ENCODE results near the gene CNGA2. TPM values are rescaled to one million over a fixed set of nuclear protein-coding genes. Genes with fewer than 3 reads are reported as not detected.

Gene CNGA2
- total and polyA plus RNA-seq, 9 of the 15 experiments (the other 6 are each of a cell fraction or from before 2014, with no cell fraction given), result not detected

DNA sequence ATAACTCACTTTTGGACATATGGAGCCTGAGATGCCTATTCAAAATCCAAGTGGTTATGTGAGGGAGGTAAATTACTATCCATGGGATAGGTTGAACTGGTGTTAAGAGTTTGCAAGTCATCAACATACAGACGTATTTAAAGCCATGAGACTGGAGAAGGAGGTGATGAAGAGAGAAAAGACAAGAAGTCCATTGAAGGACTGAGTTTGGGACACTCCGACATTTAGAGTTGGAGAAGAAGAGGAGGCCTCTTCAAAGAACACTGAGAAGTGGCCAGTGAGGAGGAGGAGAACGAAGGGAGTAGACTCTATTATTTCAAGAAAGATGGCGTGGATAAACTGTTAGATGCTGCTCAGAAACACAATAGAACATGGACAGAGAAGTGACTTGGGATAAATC is at the start of gene CNGA2 (continued):
- TF ChIP-seq ZNF407 (IDR thresholded peaks at IDR 0.05; ENCODE audit: low read depth) (no peak), EHMT2 (IDR thresholded peaks at IDR 0.05) (no peak), FOXM1 (IDR thresholded peaks at IDR 0.05; ENCODE audit: low read depth) (no peak), FOXM1 (CRISPR knock-in tag; IDR thresholded peaks at IDR 0.05; ENCODE audit: low read depth) (no peak)

All from K562 (cell line).